ENCODE measurements around the gene FILIP1.

DNA sequence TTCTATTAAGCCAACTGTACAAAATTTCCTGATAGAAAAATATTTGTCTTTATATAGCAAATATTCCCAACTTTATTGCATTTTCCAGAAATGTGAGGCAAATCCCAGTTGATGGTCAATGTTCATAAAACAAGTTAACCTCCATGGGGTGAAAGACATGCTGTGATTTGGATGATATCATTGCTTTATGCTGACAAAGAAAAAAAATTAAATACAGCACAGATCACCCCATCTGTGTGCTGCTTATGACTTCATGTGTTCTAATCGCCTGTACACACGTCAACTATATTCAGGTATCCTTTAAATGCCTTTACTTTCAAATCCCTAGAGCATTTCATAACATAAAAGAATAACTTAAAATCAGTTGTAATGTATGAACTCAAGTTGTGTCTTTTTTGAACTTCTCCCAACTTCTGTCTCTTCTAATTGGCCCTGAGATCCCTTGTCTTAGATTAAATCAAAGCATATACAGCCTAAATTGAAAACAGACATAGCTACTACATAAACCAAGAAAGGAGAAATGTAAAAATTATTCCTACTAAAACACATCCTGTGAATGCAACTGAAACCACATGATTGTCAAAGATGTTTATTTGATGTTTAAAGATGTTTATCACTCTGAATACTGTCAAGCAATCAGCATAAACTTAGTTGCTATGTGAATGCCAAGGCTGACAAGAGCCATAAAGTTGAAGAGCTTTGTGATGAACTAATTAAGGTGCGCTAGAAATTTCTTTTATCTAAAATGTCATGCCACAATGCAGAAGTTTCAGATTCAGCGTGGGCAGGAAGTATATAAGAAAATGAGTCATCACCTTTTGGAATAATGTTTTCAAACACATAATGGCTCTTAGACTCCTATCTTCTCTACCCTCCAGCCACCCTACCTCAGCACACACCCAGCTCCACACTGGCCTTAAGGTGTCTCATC is 68.7 kb downstream of the FILIP1 start:
- TF ChIP-seq, protein P1, sequence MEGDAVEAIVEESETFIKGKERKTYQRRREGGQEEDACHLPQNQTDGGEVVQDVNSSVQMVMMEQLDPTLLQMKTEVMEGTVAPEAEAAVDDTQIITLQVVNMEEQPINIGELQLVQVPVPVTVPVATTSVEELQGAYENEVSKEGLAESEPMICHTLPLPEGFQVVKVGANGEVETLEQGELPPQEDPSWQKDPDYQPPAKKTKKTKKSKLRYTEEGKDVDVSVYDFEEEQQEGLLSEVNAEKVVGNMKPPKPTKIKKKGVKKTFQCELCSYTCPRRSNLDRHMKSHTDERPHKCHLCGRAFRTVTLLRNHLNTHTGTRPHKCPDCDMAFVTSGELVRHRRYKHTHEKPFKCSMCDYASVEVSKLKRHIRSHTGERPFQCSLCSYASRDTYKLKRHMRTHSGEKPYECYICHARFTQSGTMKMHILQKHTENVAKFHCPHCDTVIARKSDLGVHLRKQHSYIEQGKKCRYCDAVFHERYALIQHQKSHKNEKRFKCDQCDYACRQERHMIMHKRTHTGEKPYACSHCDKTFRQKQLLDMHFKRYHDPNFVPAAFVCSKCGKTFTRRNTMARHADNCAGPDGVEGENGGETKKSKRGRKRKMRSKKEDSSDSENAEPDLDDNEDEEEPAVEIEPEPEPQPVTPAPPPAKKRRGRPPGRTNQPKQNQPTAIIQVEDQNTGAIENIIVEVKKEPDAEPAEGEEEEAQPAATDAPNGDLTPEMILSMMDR (conservative IDR thresholded peaks at IDR 0.05): no peak
- no peak for TF ChIP-seq ZFX (IDR thresholded peaks at IDR 0.05)
